DOHH2 (cell line): ENCODE data around the gene STAG1.

Experiments used
- EZH2phosphoT487 ChIP-seq: fragments of 200-600 bp; sonication (generic); IDR thresholded peaks from 2 replicates; pipeline ENCODE4 v1.6.1; 2017; ENCODE audit warnings: borderline replicate concordance, mild to moderate bottlenecking, antibody characterized with exemption, low read length, moderate library complexity, mixed read lengths
- TF ChIP-seq, protein P1 (sequence below): fragments of 200-600 bp; sonication (generic); IDR thresholded peaks from one replicate; pipeline ENCODE4 v1.5.1; 2014; ENCODE audit warnings: antibody characterized with exemption, mild to moderate bottlenecking, low read depth, low read length; ENCODE audit not compliant: poor library complexity, severe bottlenecking

DNA sequence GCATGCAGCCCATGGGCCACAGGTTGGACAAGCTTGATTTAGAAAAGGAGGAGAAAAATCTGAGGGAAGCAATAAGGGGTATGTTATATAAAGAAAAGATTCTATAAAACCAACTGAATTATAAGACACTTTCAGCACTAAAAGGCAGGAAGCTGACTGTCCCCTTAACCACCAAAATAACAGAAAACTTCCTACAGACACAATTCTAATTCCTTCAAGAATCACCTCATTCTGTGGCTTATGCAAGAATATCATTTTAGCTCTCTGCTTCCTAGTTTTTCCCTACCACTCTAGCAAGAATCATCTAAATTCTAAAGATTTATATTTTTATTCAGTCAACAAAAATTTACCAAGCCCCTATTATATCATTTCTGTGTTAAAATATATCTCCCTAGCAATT, 6.3 kb downstream of the STAG1 start:
- TF ChIP-seq, protein P1, sequence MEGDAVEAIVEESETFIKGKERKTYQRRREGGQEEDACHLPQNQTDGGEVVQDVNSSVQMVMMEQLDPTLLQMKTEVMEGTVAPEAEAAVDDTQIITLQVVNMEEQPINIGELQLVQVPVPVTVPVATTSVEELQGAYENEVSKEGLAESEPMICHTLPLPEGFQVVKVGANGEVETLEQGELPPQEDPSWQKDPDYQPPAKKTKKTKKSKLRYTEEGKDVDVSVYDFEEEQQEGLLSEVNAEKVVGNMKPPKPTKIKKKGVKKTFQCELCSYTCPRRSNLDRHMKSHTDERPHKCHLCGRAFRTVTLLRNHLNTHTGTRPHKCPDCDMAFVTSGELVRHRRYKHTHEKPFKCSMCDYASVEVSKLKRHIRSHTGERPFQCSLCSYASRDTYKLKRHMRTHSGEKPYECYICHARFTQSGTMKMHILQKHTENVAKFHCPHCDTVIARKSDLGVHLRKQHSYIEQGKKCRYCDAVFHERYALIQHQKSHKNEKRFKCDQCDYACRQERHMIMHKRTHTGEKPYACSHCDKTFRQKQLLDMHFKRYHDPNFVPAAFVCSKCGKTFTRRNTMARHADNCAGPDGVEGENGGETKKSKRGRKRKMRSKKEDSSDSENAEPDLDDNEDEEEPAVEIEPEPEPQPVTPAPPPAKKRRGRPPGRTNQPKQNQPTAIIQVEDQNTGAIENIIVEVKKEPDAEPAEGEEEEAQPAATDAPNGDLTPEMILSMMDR: no peak
- no peak for TF ChIP-seq EZH2phosphoT487
